Stimulated activated CD4-positive, alpha-beta T cell treated with anti-CD3 and anti-CD28 coated beads, Interleukin-15, amount 100 ng/mL, for 1 hour (primary cell): ENCODE measurements around the gene OR52E4.

ENCODE experiments used
- DNase-seq, 2 donors: peaks; one replicate each; pipeline ENCODE4 v3.0.0-alpha.2; 2020; ENCODE audit warnings: low read depth in 1 of 2, low spot score in 1 of 2

Gene OR52E4

GRCh38 chr11:5880329-5880728 lies at the start of gene OR52E4:
Gene OR52E4, plus strand, starts transcription at chr11:5880629. Its CDS starts 3,664 bp downstream, at chr11:5884293.
- no peak for DNase-seq

GRCh38 chr11:5831196-5831829 lies 49.1 kb upstream of the OR52E4 start:
- DNase-seq = no peak

- no peak for DNase-seq
These were observed 47.0 kb upstream of the OR52E4 start for GRCh38 chr11:5833446-5833845.

- DNase-seq = no peak
These were observed 42.7 kb upstream of the OR52E4 start for GRCh38 chr11:5837695-5838094.

GRCh38 chr11:5841797-5842196 lies 38.6 kb upstream of the OR52E4 start, which contains the start of gene OR52E6:
Gene OR52E6, minus strand, starts transcription at chr11:5841897. Its CDS starts 0 bp downstream, at chr11:5841897.
- DNase-seq = no peak

- DNase-seq = no peak
These were observed 33.7 kb upstream of the OR52E4 start for GRCh38 chr11:5846701-5847100.

- DNase-seq = no peak
These were observed 32.7 kb upstream of the OR52E4 start for GRCh38 chr11:5847711-5848110.

- DNase-seq = no peak
These were observed 29.4 kb upstream of the OR52E4 start for GRCh38 chr11:5851002-5851401.

- DNase-seq = no peak
These were observed 22.8 kb upstream of the OR52E4 start, which contains the start of gene OR52E8 for GRCh38 chr11:5857590-5857989. Gene OR52E8, minus strand, starts transcription at chr11:5857690. Its CDS starts 0 bp downstream, at chr11:5857690.

- DNase-seq = no peak
These were observed 14.6 kb upstream of the OR52E4 start for GRCh38 chr11:5865826-5866225.

- DNase-seq = no peak
These were observed 1.9 kb upstream of the OR52E4 start for GRCh38 chr11:5878564-5878963.

GRCh38 chr11:5881756-5882155 lies 1.3 kb downstream of the OR52E4 start:
- DNase-seq = no peak

- no peak for DNase-seq
These were observed 6.7 kb downstream of the OR52E4 start for GRCh38 chr11:5887172-5887571.

GRCh38 chr11:5887661-5888060 lies 7.2 kb downstream of the OR52E4 start:
- no peak for DNase-seq

- no peak for DNase-seq
These were observed 10.9 kb downstream of the OR52E4 start for GRCh38 chr11:5891216-5891800.

GRCh38 chr11:5892908-5893307 lies 12.5 kb downstream of the OR52E4 start, which contains the start of gene OR52E5:
Gene OR52E5, plus strand, starts transcription at chr11:5893208. Its CDS starts 7,569 bp downstream, at chr11:5900777.
- DNase-seq = no peak

GRCh38 chr11:5899534-5899933 lies 19.1 kb downstream of the OR52E4 start:
- no peak for DNase-seq

- no peak for DNase-seq
These were observed 30.1 kb downstream of the OR52E4 start for GRCh38 chr11:5910540-5910939.

GRCh38 chr11:5922749-5923426 lies 42.5 kb downstream of the OR52E4 start:
- no peak for DNase-seq

GRCh38 chr11:5923427-5923776 lies 43.0 kb downstream of the OR52E4 start:
- no peak for DNase-seq

GRCh38 chr11:5923794-5924193 lies 43.4 kb downstream of the OR52E4 start:
- DNase-seq = no peak

GRCh38 chr11:5928271-5928670 lies 47.8 kb downstream of the OR52E4 start:
- no peak for DNase-seq
